Testis (tissue), 3 donors: ENCODE results near the gene OR10A7. TPM values are rescaled to one million over a fixed set of nuclear protein-coding genes. Genes with fewer than 3 reads are reported as not detected.

Experiments
- DNase-seq: peaks from one replicate; pipeline ENCODE4 v3.0.0-alpha.2; 2019
- H3K27ac ChIP-seq, 2 donors: fragments of 200-600 bp; sonication (generic); one replicate each; pipeline ENCODE4 v1.5.1; 2019
- H3K27me3 ChIP-seq: fragments of 200-600 bp; sonication (generic); one replicate; pipeline ENCODE4 v1.5.1; 2019
- H3K36me3 ChIP-seq: fragments of 200-600 bp; sonication (generic); one replicate; pipeline ENCODE4 v1.5.1; 2017; ENCODE audit warnings: low read depth; ENCODE audit errors: missing control alignments
- H3K4me1 ChIP-seq: fragments of 200-600 bp; sonication (generic); one replicate; pipeline ENCODE4 v1.5.1; 2019
- H3K4me3 ChIP-seq, 2 donors: fragments of 200-600 bp; sonication (generic); one replicate each; pipeline ENCODE4 v1.5.1; 2017 to 2019
- H3K9me3 ChIP-seq: fragments of 200-600 bp; sonication (generic); one replicate; pipeline ENCODE4 v1.5.1; 2017
- POLR2A ChIP-seq: fragments of 450-650 bp; IDR thresholded peaks from one replicate; pipeline ENCODE4 v1.6.1; 2017; ENCODE audit warnings: antibody characterized with exemption, mild to moderate bottlenecking, moderate library complexity
- WGBS, 2 donors: methylation state at CpG; one replicate each; pipeline ENCODE4 v1.1.5; 2018; 5-methylcytosine and 5-hydroxymethylcytosine counted together
- intact Hi-C: fragments of 100-400 bp; cut with DNase I; formaldehyde crosslinking; loops from one replicate; pipeline ENCODE4 v1.15.1; 2023; ENCODE audit warnings: low total_unique reads
- polyA plus RNA-seq: library from polyadenylated mRNA; stranded (reverse); fragments of 350-450 nt; fragmentation: Illumina TruSeq; extraction: RNeasy Lipid Tissue Mini Kit (QIAGEN cat#74804); gene quantifications from one replicate; pipeline ENCODE4 v1.2.3, GENCODE V29; 2014; ENCODE audit warnings: low read depth, low replicate concordance; ENCODE audit not compliant: insufficient read depth
- total RNA-seq, 2 donors: library from RNA; depleted of rRNA; stranded (reverse); fragments of >200 nt; gene quantifications; one replicate each; pipeline ENCODE4 v1.2.3, GENCODE V29; 2016
- TF ChIP-seq, protein P1 (sequence below), 3 experiments: fragments of 450-650 bp in 2 of 3; fragments of 200-600 bp in 1 of 3; sonication (generic) in 1 of 3; IDR thresholded peaks; one replicate each; pipeline ENCODE4 v1.5.1; 2016 to 2019; ENCODE audit warnings: antibody characterized with exemption in 3 of 3, mild to moderate bottlenecking in 2 of 3, moderate library complexity in 1 of 3

The OR10A7 gene
- total and polyA plus RNA-seq, 3 donors from 2014 or later: not detected

DNA sequence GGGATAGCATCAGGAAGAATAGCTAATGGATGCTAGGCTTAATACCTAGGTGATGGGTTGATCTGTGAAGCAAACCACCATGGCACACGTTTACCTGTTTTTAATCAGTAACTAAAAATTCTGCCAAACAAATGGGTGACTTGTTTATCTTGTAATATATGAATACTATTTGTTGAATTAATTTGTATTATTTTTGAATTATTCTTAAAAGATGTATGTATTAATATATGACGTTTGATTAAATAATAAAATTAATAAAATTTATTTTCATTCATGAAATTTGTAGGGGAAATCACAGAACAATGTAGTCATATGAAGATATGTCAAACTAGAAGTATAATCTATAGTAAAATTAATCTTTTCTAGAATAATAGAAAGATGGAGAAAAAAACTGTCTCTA is 32.3 kb upstream of the OR10A7 start:
- Histone ChIP-seq H3K9me3 (no peaks in the 10 kb centered on the region), H3K36me3 (no peaks in the 10 kb centered on the region), H3K4me1 (no peaks in the 10 kb centered on the region), H3K27ac (no peak overlapping the region), H3K4me3 (no peak overlapping the region), H3K27me3 (no peaks in the 10 kb centered on the region)
- WGBS, 2 donors: 8 to 9% methylated on average over 2 of the region's 2 CpGs
- intact Hi-C loops: no loop called here
- no peak for TF ChIP-seq POLR2A
- TF ChIP-seq, protein P1, sequence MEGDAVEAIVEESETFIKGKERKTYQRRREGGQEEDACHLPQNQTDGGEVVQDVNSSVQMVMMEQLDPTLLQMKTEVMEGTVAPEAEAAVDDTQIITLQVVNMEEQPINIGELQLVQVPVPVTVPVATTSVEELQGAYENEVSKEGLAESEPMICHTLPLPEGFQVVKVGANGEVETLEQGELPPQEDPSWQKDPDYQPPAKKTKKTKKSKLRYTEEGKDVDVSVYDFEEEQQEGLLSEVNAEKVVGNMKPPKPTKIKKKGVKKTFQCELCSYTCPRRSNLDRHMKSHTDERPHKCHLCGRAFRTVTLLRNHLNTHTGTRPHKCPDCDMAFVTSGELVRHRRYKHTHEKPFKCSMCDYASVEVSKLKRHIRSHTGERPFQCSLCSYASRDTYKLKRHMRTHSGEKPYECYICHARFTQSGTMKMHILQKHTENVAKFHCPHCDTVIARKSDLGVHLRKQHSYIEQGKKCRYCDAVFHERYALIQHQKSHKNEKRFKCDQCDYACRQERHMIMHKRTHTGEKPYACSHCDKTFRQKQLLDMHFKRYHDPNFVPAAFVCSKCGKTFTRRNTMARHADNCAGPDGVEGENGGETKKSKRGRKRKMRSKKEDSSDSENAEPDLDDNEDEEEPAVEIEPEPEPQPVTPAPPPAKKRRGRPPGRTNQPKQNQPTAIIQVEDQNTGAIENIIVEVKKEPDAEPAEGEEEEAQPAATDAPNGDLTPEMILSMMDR (IDR thresholded peaks at IDR 0.05): no peak
- DNase-seq: no peak

DNA sequence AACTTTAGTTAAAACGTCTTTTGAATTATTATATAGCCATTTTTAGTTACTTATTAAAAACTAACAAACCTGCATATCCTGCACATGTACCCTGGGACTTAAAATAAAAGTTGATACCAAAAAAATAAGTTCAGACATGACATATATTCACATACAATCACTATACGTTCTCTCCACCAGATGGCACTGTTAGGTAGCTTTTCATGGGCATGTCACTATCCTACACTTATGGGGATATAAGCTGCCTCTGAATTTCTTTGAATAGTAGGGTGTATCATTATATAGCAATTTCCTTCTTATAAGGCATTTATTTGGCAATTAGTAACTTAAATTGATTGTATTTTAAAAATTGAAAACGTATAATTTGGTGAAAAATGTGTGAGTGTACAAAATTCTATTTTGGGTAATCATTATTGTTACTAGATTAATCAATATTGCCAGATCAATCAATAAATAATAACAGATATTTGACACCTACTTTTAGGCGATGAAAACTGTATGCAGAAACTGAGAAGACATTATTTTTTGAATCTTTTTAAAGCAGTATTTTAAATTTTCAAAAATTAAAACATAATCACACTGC is 31.8 kb upstream of the OR10A7 start:
- intact Hi-C loops: no loop called here

DNA sequence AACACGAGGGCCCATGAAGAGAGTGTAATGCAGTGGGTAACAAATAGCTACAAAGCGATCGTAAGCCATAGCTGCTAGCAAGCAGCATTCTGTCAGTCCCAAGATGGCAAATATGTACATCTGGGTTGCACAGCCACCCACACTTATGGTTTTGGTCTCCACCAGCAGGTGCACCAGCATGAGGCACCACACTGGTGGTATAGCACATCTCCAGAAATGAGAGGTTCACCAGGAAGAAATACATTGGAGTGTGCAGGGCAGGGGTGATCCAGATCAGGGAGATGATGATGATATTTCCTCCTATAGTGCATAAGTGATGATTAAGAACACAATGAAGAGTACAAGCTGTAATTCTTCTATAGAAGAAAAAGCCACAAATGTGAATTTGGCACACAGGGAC is 26.4 kb upstream of the OR10A7 start:
- intact Hi-C loops: loop anchor here (10.0 kb wide), 1 partner anchor 420 kb away; no protein-coding TSS in a partner anchor
- 89 to 90% methylated on average over 3 of the region's 3 CpGs for WGBS, 2 donors
- TF ChIP-seq, protein P1 (IDR thresholded peaks at IDR 0.05): no peak
- TF ChIP-seq POLR2A: no peak

More for the DNA sequence above, 31.8 kb upstream of the OR10A7 start:
- 3 to 8% methylated on average over 4 of the region's 4 CpGs for WGBS, 2 donors
- H3K36me3 ChIP-seq: no peaks in the 10 kb centered on the region
- TF ChIP-seq, protein P1 (IDR thresholded peaks at IDR 0.05): peak; percentile 62 to 75 (median 67)
- TF ChIP-seq POLR2A: no peak
- H3K4me3 ChIP-seq: no peak overlapping the region
- H3K27ac ChIP-seq: no peak overlapping the region
- H3K27me3 ChIP-seq: no peaks in the 10 kb centered on the region
- H3K9me3 ChIP-seq: no peaks in the 10 kb centered on the region
- peak; percentile 58 for DNase-seq
- H3K4me1 ChIP-seq: no peaks in the 10 kb centered on the region

DNA sequence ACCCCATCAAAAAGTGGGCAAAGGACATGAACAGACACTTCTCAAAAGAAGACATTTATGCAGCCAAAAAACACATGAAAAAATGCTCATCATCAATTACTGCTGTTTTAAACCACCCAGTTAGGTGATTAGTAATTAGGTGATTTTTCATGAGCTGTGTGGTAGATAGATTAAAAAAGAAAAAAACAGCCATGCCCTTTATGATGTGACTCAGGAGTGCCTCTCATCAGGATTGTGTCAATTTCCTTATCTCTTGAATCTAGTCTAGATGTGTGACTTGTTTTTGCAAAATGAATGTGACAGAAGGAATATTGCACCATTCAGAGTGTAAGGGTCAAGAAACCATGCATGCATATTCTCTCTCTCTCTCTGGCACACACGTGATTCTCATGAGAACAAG is 5.7 kb downstream of the OR10A7 start:
- H3K36me3 ChIP-seq: no peaks in the 10 kb centered on the region
- no peak overlapping the region for H3K4me3 ChIP-seq
- intact Hi-C loops: no loop called here
- WGBS, 2 donors: 51 to 58% methylated on average over 1 of the region's 1 CpG
- no peak for TF ChIP-seq POLR2A
- TF ChIP-seq, protein P1 (IDR thresholded peaks at IDR 0.05): no peak
- no peaks in the 10 kb centered on the region for H3K27me3 ChIP-seq
- H3K27ac ChIP-seq: no peak overlapping the region
- no peaks in the 10 kb centered on the region for H3K4me1 ChIP-seq
- no peak for DNase-seq
- no peaks in the 10 kb centered on the region for H3K9me3 ChIP-seq

More for the DNA sequence above, 26.4 kb upstream of the OR10A7 start:
- DNase-seq: no peak
- Histone ChIP-seq H3K36me3 (no peaks in the 10 kb centered on the region), H3K4me3 (no peak overlapping the region), H3K27me3 (no peaks in the 10 kb centered on the region), H3K9me3 (no peaks in the 10 kb centered on the region), H3K27ac (no peak overlapping the region), H3K4me1 (no peaks in the 10 kb centered on the region)

DNA sequence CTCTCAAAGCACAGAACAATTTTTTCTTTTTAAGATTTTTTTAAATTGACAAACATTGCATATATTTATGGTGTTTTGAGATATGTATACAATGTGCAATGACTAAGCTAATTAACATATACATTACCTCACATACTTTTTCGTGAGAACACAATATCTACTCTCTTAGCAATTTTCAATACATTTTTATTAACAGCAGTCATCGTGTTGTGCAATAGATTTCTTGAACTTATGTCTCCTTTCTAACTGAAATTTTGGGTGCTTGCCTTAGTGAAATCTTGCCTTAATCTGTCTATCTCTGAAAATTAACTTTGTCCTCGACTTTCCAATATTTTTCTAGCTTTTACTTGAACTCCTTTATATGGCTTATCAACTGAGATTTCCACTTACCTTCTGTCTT is 6.8 kb downstream of the OR10A7 start:
- Histone ChIP-seq H3K36me3 (no peaks in the 10 kb centered on the region), H3K9me3 (no peaks in the 10 kb centered on the region), H3K4me3 (no peak overlapping the region), H3K27ac (no peak overlapping the region), H3K4me1 (no peaks in the 10 kb centered on the region), H3K27me3 (no peaks in the 10 kb centered on the region)
- no peak for DNase-seq
- TF ChIP-seq, protein P1 (IDR thresholded peaks at IDR 0.05): no peak
- no peak for TF ChIP-seq POLR2A
- 51 to 60% methylated on average over 3 of the region's 3 CpGs for WGBS, 2 donors
- intact Hi-C loops: no loop called here
